ENCODE data around the gene TAOK2.
"Not testable (repeated sequence)": the region's sequence is repeated elsewhere in the genome, so short reads cannot be mapped to it uniquely, and the experiment has no call there.

Gene TAOK2

DNA sequence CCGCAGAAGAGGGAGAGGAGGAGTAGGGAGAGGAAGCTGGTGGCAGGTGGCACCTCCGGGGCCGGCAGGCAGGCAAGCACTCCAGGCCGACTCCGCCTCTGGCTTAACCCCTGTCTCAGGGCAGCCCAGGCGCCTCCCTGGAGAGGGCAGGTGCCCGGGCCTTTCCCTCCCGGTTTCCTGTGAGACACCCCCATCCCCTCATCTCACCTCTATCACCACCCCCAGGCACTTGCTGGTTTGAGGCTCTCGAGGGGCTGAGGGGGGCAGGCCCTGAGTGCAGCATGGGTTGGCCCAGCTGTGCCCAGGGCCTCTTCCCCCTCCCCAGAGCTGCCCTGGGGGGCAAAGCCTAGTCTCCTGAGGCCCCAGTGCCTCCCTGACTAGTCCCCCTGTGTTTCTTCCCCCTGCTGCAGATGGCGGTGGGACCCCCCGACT, 31.2 kb downstream of the TAOK2 start:
- DNase-seq = no peak

- DNase-seq = peak; percentile 61
Observed at GRCh38 chr16:30005341-30006094, 31.9 kb downstream of the TAOK2 start.

DNA sequence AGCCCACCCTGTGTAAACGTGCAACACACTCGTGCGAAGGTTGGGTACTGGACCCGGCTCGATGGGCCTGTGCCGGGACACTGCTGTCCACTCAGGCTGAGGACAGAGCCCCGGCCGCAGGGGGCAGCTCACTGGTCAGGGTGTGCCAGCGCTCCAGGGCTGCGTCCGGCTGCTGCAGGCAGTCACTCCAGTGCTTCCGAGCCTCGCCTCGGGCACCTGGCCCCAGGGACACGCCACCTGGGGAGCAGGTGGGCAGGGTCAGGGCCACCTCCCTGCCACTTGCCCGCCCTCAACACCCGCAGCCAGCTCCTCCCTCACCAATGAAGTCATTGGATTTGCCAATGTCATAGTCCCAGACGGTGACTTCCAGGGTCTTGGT, 32.4 kb downstream of the TAOK2 start:
- DNase-seq = no peak

GRCh38 chr16:30006659-30007377, 33.1 kb downstream of the TAOK2 start:
- no peak for DNase-seq

- no peak for DNase-seq
Observed at GRCh38 chr16:30007378-30007895, 33.8 kb downstream of the TAOK2 start.

DNA sequence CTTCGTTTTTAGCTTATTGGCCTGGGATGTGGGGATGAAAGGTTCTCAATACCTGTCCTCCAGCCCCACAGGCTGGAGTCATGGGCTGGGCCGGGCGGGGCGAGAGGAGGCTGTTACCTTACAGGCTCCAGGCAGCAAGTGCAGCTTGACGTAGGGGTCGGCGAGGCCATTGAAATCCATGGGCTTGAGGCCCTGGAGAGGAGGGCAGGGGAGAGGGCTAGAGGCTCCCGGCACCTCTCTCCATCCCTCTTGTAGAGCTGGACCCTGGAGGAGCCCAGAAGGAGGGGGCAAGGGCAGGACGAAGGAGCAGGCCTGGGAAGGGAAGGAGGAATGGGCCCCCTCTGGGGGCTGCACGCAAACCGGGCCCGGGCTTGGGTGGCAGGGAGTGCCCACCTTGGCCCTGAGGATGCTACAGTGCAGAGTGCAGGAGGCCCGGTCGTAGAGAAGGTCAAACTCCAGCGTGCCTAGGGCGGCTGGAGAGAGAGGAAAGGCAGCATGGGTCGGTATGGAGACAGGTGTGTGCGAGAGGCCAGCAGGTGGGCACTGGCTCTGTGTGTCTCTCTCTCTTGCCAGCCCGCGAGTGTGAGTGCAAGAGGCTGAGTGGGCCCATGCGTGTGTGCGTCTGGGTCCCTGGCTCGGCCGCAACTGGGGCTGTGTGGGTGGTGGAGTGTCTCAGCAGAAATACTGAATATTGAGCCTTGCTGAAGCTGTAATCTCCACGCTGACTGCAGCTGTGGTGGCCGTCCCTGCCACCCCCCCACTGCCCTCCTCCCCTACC, 35.6 kb downstream of the TAOK2 start:
- no peak for DNase-seq

DNA sequence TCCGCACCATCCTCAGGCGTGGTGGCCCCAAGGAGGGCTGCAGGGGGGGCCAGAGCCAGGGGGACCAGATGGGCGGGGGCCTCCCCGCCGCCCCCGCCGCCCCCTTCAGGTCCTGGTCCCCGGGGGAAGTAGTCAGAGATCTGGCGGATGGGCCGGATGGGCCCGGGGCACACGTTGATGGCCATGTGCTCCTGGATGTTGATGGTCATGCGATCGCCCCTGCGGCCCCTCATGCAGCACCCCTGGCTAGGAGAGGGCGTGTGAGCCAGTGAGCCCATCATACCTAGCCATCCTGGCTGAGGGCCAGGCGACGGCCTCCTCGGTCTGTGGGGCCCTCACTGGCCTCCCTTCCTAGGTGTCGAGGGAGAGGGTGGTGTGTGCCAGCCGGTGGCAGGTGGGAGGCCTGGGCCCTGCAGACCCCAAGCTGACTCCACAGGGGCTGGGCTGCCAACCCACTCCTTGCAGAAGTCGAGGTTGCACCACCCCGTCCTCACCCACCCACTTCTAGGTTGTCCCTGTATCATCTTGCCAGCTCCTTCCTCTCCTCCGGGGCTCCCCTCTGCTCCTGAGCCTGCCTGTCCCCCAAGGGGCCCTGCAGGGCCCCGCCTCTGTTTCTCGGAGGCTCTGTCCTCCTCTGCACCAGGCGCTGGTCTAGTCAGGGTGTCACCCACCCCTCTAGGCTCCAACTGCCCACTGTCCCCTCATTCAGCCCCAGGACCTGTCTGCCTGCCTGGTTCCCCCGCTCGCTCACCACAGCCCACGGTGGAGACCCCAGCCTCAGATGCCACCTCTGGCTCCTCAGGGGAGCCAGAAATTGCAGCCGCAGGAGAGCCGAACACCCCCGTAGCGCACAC, 36.5 kb downstream of the TAOK2 start:
- no peak for DNase-seq

GRCh38 chr16:30010844-30011713, 37.4 kb downstream of the TAOK2 start, which contains the start of gene DOC2A:
Gene DOC2A, minus strand, starts transcription at chr16:30011027. Its CDS starts 805 bp downstream, at chr16:30010222.
- no peak for DNase-seq

DNA sequence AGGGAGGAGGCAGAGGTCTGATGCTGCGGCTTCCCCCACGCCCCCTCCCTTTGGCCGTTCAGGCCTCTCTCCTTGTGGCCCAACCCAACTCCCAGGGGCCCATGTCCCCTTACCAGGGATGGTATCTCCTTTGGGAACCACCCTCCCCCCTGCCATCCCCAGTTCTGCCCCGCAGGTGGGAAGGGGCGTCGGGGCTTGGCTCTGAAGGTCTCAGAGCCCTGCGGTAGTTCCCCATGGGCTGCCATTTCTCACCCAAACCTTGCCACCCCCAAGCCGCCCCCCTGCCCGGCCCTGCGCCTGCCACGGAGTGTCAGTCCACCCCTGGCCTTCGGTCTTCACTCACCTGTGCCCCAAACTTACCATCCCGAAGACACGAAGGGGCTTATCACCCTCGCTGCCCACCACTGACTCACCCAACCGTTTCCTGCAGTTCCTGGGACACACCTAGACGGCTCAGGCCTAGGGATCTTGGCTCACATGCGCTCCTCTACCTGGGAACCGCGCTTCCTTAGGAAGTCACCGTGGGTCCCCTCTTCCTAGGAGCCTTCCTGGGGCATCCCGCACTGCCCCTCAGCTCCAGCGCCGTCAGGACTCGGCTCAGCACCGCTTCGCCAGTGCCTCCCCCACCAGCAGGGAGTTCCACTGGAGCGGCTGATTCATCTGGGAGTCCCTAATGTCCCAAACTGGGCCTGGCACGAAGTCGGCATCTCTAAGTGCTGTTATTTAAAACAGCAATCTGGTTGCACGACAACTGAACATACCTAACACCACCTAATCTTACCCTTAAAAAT, 38.2 kb downstream of the TAOK2 start:
- DNase-seq = no peak

- DNase-seq = not testable (repeated sequence)
Observed at GRCh38 chr16:30012598-30012997, 38.9 kb downstream of the TAOK2 start.

DNA sequence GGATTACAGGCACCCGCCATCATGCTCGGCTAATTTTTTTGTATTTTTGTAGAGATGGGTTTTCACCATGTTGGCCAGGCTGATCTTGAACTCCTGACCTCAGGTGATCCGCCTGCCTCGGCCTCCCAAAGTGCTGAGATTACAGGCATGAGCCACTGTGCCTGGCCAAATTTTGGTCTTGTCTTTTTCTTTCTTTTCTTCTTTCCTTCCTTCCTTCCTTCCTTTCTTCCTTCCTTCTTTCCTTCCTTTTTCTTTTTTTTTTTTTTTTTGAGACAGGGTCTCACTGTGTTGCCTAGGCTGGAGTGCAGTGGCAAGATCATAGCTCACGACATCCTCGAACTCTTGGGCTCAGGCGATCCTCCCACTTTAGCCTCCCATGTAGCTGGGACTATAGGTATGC, 41.8 kb downstream of the TAOK2 start:
- DNase-seq = not testable (repeated sequence)

DNA sequence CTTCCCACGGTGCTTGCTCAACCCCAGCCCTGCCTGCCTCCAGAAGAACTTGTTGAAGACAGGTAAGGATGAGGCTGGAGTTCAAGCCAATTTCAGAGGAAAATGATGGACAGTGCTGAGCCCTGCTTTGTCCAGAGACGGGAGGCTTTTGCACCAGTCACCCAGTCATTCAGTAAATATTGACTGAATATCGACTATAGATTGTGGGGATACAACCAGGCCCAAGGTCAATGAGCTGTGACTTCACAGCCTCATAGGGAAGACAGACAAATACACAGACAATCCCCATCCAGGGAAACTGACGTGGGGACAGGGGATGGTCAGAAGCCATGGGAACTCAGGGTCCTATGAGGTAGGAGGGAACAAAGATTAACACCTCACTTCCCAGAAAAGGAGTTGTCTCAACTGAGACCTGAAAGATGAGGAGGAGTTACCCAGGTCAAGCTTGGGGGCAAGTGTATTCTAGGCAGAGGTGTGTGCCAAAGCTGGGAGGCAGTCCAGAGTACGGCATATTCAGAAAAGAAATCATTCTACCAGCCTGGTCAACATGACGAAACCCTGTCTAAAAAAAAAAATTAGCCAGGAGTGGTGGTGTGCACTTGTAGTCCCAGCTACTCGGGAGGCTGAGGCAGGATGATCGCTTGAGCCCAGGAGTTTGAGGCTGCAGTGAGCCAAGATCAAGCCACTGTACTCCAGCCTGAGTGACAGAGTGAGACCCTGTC, 43.0 kb downstream of the TAOK2 start:
- DNase-seq = no peak

DNA sequence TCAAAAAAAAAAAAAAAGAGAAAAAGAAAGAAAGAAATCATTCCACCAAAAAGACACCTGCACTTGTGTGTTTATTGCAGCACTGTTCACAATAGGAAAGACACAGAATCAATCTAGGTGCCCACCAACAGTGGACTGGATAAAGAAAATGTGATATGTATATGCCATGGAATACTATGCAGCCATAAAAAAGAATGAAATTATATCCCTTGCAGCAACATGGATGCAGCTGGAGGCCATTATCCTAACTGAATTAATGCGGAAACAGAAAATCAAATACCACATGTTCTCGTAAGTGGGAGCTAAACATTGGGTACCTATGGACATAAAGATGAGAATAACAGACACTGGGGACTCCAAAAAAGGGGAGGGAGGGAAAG, 43.6 kb downstream of the TAOK2 start:
- no peak for DNase-seq

DNA sequence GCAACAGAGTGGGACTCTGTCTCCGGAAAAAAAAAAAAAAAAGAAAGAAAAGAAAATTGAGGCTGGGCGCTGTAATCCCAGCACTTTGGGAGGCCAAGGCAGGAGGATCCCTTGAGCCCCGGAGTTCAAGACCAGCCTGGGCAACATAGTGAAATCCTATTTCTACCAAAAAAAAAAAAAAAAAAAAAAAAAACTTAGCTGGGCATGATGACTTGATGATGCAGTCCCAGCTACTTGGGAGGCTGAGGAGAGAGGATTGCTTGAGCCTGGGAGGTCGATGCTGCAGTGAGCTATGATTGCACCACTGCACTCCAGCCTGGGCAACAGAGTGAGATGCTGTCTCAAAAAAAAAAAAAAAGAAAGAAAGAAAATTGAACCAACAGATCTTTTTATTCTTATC, 44.3 kb downstream of the TAOK2 start:
- not testable (repeated sequence) for DNase-seq

DNA sequence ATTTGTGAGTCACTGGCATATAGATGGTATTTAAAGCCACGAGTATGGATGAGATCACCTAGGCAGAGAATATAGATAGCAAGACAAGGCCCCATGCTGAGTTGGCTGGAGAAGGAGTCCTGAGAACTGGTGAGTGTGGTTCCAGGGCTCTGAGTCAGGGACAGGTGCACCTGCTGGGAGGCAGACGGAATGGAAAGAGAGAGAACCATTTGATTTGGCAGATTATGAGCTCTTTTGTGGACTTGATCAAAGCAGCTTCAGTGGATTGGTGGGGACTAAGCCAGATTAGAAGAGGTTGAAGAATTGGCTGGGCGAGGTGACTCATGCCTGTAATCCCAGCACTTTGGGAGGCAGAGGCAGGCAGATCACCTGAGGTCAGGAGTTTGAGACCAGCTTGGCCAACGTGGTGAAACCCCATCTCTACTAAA, 45.1 kb downstream of the TAOK2 start:
- DNase-seq = no peak

DNA sequence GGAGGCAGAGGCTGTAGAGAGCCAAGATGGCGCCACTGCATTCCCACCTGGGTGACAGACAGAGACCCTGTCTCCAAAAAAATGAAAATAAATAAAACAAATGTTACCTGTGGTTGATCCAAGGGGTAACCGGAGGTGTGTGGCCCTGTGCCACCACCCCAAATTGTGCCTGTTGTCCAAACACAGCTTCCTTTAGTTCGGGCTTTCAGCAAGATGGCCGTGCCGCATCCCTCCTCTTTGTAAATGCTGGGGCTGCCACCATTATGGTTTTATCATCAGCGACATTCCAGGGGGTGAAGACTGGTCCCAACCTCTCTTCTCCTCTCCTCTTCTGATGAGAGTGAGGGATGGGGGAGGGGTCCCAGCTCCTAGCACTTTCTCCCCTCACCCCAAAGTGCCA, 49.2 kb downstream of the TAOK2 start, which contains the start of gene C16orf92:
TSS of gene C16orf92 (plus strand) at position 312 of the 400 bp plus-strand sequence. CDS start 143 bp downstream, outside the sequence.
- no peak for DNase-seq

DNA sequence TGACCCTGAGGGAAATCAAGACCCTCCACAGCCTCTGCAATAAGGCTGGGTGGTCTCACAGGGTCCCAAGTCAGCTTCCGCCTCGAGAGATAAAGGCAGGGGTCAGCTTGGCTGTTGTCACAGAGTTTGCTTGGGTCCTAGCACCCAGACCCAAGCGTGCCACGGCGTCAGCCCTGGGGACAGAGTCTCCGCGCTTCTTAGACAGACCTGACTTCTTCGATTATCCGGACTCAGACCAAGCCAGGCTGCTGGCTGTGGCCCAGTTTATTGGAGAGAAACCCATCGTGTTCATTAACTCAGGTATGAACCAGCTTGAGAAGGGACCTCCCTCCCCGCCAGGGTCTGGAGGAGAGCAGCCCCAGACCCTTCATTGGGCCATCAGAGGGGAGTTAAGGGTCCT, 49.9 kb downstream of the TAOK2 start:
- DNase-seq = no peak

GRCh38 chr16:30024451-30024850, 50.8 kb downstream of the TAOK2 start:
- DNase-seq = no peak

- no peak for DNase-seq
Observed at GRCh38 chr16:30025156-30025555, 51.5 kb downstream of the TAOK2 start.

DNA sequence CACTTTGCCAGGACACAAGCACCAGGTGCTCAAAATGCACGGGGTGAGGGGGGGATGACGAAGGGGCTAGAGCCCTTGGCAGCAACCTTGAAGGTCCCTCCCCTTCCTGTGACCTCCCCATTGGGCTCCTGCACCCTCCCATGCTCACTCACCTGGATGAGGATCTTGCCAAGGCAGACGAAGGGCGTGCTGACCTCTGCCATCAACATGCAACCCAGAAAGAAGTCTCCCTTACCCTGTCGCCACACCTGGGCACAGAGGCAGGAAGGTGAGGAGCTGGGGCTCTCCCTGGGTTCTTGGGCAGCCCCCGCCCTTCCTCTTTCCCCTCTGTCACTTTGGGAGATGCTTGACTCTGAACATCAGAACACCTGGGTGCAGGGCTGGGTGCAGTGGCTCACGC, 51.9 kb downstream of the TAOK2 start:
- DNase-seq = no peak
